ENCODE data around the gene DNAJC3. TPM values are rescaled to one million over a fixed set of nuclear protein-coding genes. Genes with fewer than 3 reads are reported as not detected.
"Not testable (repeated sequence)": the region's sequence is repeated elsewhere in the genome, so short reads cannot be mapped to it uniquely, and the experiment has no call there.

The DNAJC3 gene
- total RNA-seq, 2 experiments from 2014 or later, result 19.1 to 19.6 TPM

GRCh38 chr13:95756072-95756471, 79.1 kb downstream of the DNAJC3 start:
- no peak for DNase-seq
- H3K27me3 Mint-ChIP-seq, result no peaks in the 10 kb centered on the region
- H3K27ac Mint-ChIP-seq, result peak overlapping the region; percentile 63

DNA sequence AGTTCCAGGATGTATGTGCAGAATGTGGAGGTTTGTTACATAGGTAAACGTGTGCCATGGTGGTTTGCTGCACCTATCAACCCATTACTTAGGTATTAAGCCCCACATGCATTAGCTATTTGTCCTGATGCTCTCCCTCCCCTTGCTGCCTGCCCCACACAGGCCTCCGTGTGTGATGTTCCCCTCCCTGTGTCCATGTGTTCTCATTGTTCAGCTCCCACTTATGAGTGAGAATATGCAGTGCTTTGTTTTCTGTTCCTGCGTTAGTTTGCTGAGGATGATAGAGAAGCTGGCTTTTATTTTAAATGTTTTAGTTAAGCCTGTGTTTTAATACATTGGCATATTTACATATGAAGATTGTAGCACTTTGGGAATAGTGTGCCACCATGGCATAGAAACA, 85.7 kb downstream of the DNAJC3 start:
- H3K9me3 Mint-ChIP-seq, H3K27ac Mint-ChIP-seq, H3K4me3 Mint-ChIP-seq, DNase-seq, H3K27me3 Mint-ChIP-seq, H3K4me1 Mint-ChIP-seq: not testable (repeated sequence)
- H3K36me3 Mint-ChIP-seq, result peaks cover 12% of the 10 kb centered on the region

More at GRCh38 chr13:95756072-95756471, 79.1 kb downstream of the DNAJC3 start:
- peaks cover 2% of the 10 kb centered on the region for H3K9me3 Mint-ChIP-seq
- H3K36me3 Mint-ChIP-seq, result peaks cover 13% of the 10 kb centered on the region
- H3K4me3 Mint-ChIP-seq, result no peak overlapping the region
- peaks cover 8% of the 10 kb centered on the region for H3K4me1 Mint-ChIP-seq

GRCh38 chr13:95763601-95764000, 86.7 kb downstream of the DNAJC3 start:
- no peaks in the 10 kb centered on the region for H3K9me3 Mint-ChIP-seq
- no peaks in the 10 kb centered on the region for H3K4me1 Mint-ChIP-seq
- no peak overlapping the region for H3K4me3 Mint-ChIP-seq
- no peak overlapping the region for H3K27ac Mint-ChIP-seq
- H3K36me3 Mint-ChIP-seq, result peaks cover 9% of the 10 kb centered on the region
- H3K27me3 Mint-ChIP-seq, result no peaks in the 10 kb centered on the region
- DNase-seq, result no peak

- Mint-ChIP-seq H3K27ac (no peak overlapping the region), H3K9me3 (no peaks in the 10 kb centered on the region), H3K36me3 (peaks cover 24% of the 10 kb centered on the region), H3K4me1 (peaks cover 6% of the 10 kb centered on the region), H3K27me3 (no peaks in the 10 kb centered on the region), H3K4me3 (no peak overlapping the region)
- no peak for DNase-seq
These were observed 95.0 kb downstream of the DNAJC3 start for GRCh38 chr13:95771905-95772304.

DNA sequence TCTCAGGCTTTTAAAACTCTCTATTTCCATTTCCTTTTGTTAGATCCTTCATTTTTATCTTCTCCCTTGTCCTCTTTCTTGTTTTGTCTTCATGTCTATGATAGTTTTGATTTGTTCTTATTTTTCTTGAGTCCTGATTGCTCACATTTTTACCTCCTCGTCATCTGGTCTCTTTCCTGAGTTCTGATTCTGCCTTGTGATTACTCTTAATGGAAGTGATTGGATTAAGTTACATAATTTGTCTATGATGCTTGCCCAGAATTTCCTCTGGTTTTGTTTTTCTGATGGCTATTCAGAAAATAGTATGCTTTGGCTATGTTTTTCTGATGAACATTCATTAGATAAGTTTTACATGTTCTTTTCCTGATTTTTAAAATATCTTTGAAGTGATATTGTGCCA, 102.6 kb downstream of the DNAJC3 start:
- H3K27me3 Mint-ChIP-seq, result no peaks in the 10 kb centered on the region
- H3K36me3 Mint-ChIP-seq, result peaks cover 14% of the 10 kb centered on the region
- no peak overlapping the region for H3K4me3 Mint-ChIP-seq
- H3K27ac Mint-ChIP-seq, result no peak overlapping the region
- no peak for DNase-seq
- H3K4me1 Mint-ChIP-seq, result no peaks in the 10 kb centered on the region
- H3K9me3 Mint-ChIP-seq, result peaks cover 2% of the 10 kb centered on the region

GRCh38 chr13:95781016-95781415, 104.1 kb downstream of the DNAJC3 start:
- Mint-ChIP-seq H3K27me3 (no peaks in the 10 kb centered on the region), H3K4me1 (no peaks in the 10 kb centered on the region), H3K36me3 (peaks cover 14% of the 10 kb centered on the region), H3K4me3 (no peak overlapping the region), H3K9me3 (peaks cover 2% of the 10 kb centered on the region), H3K27ac (no peak overlapping the region)
- DNase-seq, result no peak

- DNase-seq, H3K27ac Mint-ChIP-seq, H3K27me3 Mint-ChIP-seq, H3K4me1 Mint-ChIP-seq, H3K9me3 Mint-ChIP-seq, H3K4me3 Mint-ChIP-seq: not testable (repeated sequence)
- H3K36me3 Mint-ChIP-seq, result peaks cover 16% of the 10 kb centered on the region
These were observed 105.0 kb downstream of the DNAJC3 start for GRCh38 chr13:95781940-95782339.

GRCh38 chr13:95783747-95784146, 106.8 kb downstream of the DNAJC3 start:
- Mint-ChIP-seq H3K4me1 (no peaks in the 10 kb centered on the region), H3K36me3 (peaks cover 28% of the 10 kb centered on the region), H3K27me3 (no peaks in the 10 kb centered on the region), H3K9me3 (peaks cover 3% of the 10 kb centered on the region), H3K4me3 (no peak overlapping the region), H3K27ac (no peak overlapping the region)
- DNase-seq, result no peak

- Mint-ChIP-seq H3K9me3 (peaks cover 7% of the 10 kb centered on the region), H3K27ac (no peak overlapping the region), H3K4me1 (no peaks in the 10 kb centered on the region), H3K36me3 (peaks cover 34% of the 10 kb centered on the region), H3K4me3 (no peak overlapping the region), H3K27me3 (no peaks in the 10 kb centered on the region)
- no peak for DNase-seq
These were observed 107.4 kb downstream of the DNAJC3 start for GRCh38 chr13:95784161-95784899.

- H3K27me3 Mint-ChIP-seq, result no peaks in the 10 kb centered on the region
- no peaks in the 10 kb centered on the region for H3K4me1 Mint-ChIP-seq
- H3K9me3 Mint-ChIP-seq, result peaks cover 7% of the 10 kb centered on the region
- no peak overlapping the region for H3K4me3 Mint-ChIP-seq
- no peak for DNase-seq
- peaks cover 39% of the 10 kb centered on the region for H3K36me3 Mint-ChIP-seq
- H3K27ac Mint-ChIP-seq, result no peak overlapping the region
These were observed 108.0 kb downstream of the DNAJC3 start for GRCh38 chr13:95784900-95785290.

DNA sequence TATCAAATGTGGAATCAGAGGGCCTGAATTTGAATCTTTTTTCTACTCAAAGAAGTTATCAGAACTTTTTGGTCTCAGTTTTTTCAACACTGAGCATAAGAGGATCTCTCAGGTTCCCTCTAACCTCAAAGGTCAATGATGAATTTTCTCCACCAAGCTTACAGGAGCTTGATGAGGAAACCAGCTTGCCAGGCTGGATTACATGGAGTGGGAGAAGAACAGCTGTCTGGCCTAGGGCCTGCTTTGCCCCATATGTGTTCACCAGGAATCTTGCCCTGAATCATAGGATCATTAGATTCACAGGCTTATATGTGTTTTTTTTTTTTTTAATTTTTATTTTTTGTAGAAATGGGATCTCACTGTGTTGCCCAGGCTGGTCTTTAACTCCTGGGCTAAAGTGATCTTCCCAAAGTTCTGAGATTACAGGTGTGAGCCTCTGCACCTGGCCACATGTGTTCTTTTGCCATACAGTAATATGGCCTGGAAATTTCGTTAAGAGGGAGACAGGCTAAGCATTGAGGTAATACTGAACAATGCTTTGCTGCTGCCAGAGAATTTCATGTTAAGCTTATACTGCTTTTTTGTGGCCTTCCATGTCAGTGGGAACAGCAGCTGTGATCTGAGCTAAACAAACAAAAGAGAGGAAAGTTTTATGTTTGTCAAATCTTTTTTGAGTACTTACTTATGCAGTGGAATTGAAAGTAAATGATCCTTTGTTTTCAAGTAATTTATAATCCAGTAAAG, 110.6 kb downstream of the DNAJC3 start:
- H3K4me1 Mint-ChIP-seq, result no peaks in the 10 kb centered on the region
- no peak for DNase-seq
- no peak overlapping the region for H3K27ac Mint-ChIP-seq
- H3K27me3 Mint-ChIP-seq, result no peaks in the 10 kb centered on the region
- H3K9me3 Mint-ChIP-seq, result peaks cover 5% of the 10 kb centered on the region
- H3K4me3 Mint-ChIP-seq, result no peak overlapping the region
- peaks cover 43% of the 10 kb centered on the region for H3K36me3 Mint-ChIP-seq

DNA sequence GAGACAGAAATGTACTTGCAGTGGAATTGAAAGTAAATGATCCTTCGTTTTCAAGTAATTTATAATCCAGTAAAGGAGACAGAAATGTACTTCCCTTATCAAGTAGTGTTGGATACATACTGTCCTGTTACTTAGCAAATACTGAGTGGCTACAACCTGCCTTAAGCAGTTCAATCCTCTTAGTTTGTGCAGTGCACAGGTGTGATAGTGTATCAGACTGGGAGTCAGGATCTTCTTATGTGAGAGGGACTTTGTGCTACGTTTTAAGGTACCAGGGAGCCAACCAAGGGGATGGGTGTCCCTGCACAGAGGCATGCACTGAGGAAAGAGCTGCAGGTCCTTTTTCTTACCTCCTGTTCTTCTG, 111.1 kb downstream of the DNAJC3 start:
- no peak for DNase-seq
- H3K9me3 Mint-ChIP-seq, result peaks cover 5% of the 10 kb centered on the region
- H3K27me3 Mint-ChIP-seq, result no peaks in the 10 kb centered on the region
- peaks cover 45% of the 10 kb centered on the region for H3K36me3 Mint-ChIP-seq
- no peaks in the 10 kb centered on the region for H3K4me1 Mint-ChIP-seq
- no peak overlapping the region for H3K4me3 Mint-ChIP-seq
- no peak overlapping the region for H3K27ac Mint-ChIP-seq

DNA sequence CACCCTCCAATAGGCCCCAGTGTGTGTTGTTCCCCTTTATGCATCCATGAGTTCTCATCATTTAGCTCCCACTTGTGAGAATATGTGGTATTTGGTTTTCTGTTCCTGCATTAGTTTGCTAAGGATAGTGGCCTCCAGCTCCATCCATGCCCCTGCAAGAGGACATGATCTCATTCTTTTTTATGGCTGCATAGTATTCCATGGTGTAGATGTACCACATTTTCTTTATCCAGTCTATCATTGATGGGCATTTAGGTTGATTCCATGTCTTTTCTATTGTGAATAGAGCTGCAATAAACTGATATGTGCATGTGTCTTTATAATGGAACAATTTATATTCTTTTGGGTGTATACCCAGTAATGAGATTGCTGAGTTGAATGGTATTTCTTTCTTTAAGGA, 112.4 kb downstream of the DNAJC3 start:
- H3K27ac Mint-ChIP-seq, H3K4me1 Mint-ChIP-seq, H3K9me3 Mint-ChIP-seq, H3K4me3 Mint-ChIP-seq, DNase-seq, H3K27me3 Mint-ChIP-seq: not testable (repeated sequence)
- H3K36me3 Mint-ChIP-seq, result peaks cover 50% of the 10 kb centered on the region

- Mint-ChIP-seq H3K27ac (no peak overlapping the region), H3K9me3 (peaks cover 5% of the 10 kb centered on the region), H3K36me3 (peaks cover 48% of the 10 kb centered on the region), H3K4me1 (no peaks in the 10 kb centered on the region), H3K4me3 (no peak overlapping the region), H3K27me3 (no peaks in the 10 kb centered on the region)
- DNase-seq, result no peak
These were observed 114.3 kb downstream of the DNAJC3 start for GRCh38 chr13:95791084-95791722.

DNA sequence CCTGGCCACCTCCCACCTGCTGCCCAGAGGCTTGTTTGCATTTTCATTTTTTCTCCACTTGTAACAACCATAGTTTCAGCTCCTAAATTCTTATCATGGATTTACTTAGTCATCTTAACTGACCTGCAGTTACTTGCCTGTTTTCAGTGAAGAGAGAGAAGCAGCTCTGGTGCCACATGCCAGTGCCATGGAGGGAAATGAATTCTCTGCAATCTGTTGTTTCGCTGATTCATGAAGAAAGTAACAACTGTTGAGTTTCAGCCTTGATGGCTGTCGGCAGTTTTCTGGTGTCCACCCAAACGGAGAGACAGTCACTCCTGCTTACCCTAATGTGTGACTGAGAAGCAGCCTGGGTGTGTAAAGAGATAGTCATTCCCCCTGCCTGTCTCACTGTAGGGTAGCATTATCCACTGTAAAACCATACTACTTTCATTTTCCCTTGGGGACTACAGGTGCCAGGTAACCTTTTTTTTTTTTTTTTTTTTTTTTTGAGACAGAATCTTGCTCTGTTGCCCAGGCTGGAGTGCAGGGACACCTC, 116.1 kb downstream of the DNAJC3 start:
- no peaks in the 10 kb centered on the region for H3K4me1 Mint-ChIP-seq
- no peaks in the 10 kb centered on the region for H3K27me3 Mint-ChIP-seq
- peaks cover 5% of the 10 kb centered on the region for H3K9me3 Mint-ChIP-seq
- no peak for DNase-seq
- H3K4me3 Mint-ChIP-seq, result no peak overlapping the region
- peaks cover 34% of the 10 kb centered on the region for H3K36me3 Mint-ChIP-seq
- no peak overlapping the region for H3K27ac Mint-ChIP-seq
